HG03159 (cell line): Measurements from ENCODE around the gene DISC1.
"Not testable (repeated sequence)": the region's sequence is repeated elsewhere in the genome, so short reads cannot be mapped to it uniquely, and the experiment has no call there.

Experiments used
- ATAC-seq: cut with Tn5 transposase; IDR thresholded peaks from one replicate; pipeline ENCODE4 v1.9.1; 2021; ENCODE audit warnings: mild to moderate bottlenecking, moderate library complexity; ENCODE audit not compliant: unreplicated experiment

Gene DISC1

GRCh38 chr1:231605149-231606100 lies 21.2 kb upstream of the DISC1 start:
- no peak for ATAC-seq

GRCh38 chr1:231606712-231607111 lies 19.9 kb upstream of the DISC1 start:
- no peak for ATAC-seq

GRCh38 chr1:231610388-231610787 lies 16.2 kb upstream of the DISC1 start:
- no peak for ATAC-seq

GRCh38 chr1:231611111-231611510 lies 15.5 kb upstream of the DISC1 start:
- no peak for ATAC-seq

GRCh38 chr1:231611851-231612250 lies 14.7 kb upstream of the DISC1 start:
- ATAC-seq = no peak

GRCh38 chr1:231612393-231613089 lies 14.0 kb upstream of the DISC1 start:
- peak; percentile 93 for ATAC-seq

GRCh38 chr1:231613419-231614349 lies 12.9 kb upstream of the DISC1 start:
- peak; percentile 40 for ATAC-seq

GRCh38 chr1:231616667-231617066 lies 9.9 kb upstream of the DISC1 start:
- ATAC-seq = no peak

- ATAC-seq = no peak
These were observed 7.9 kb upstream of the DISC1 start for GRCh38 chr1:231618609-231619256.

GRCh38 chr1:231619257-231619634 lies 7.3 kb upstream of the DISC1 start:
- no peak for ATAC-seq

- not testable (repeated sequence) for ATAC-seq
These were observed 1.5 kb upstream of the DISC1 start for GRCh38 chr1:231625042-231625441.

GRCh38 chr1:231625975-231626534 lies 535 bp upstream of the DISC1 start:
- no peak for ATAC-seq

- peak; percentile 45 for ATAC-seq
These were observed 493 bp downstream of the DISC1 start for GRCh38 chr1:231626951-231627614.

GRCh38 chr1:231628207-231628876 lies 1.8 kb downstream of the DISC1 start:
- no peak for ATAC-seq

- no peak for ATAC-seq
These were observed 2.5 kb downstream of the DISC1 start for GRCh38 chr1:231629132-231629531.

- no peak for ATAC-seq
These were observed 4.1 kb downstream of the DISC1 start for GRCh38 chr1:231630558-231631205.

GRCh38 chr1:231631717-231632116 lies 5.1 kb downstream of the DISC1 start:
- ATAC-seq = no peak

GRCh38 chr1:231632119-231632518 lies 5.5 kb downstream of the DISC1 start:
- no peak for ATAC-seq
